Measurements from ENCODE around the gene TCF23.

The TCF23 gene

GRCh38 chr2:27201675-27202074, 52.9 kb downstream of the TCF23 start:
- DNase-seq (ENCODE audit: extremely low read depth, low read depth) = no peak
- TF ChIP-seq CTCF (IDR thresholded peaks at IDR 0.05; ENCODE audit: low read depth, low read length) = no peak

- no peak for TF ChIP-seq CTCF (IDR thresholded peaks at IDR 0.05; ENCODE audit: low read depth, low read length)
- DNase-seq (ENCODE audit: extremely low read depth, low read depth) = no peak
Observed at GRCh38 chr2:27202854-27203253, 54.0 kb downstream of the TCF23 start.

GRCh38 chr2:27203741-27204140, 54.9 kb downstream of the TCF23 start:
- DNase-seq (ENCODE audit: extremely low read depth, low read depth) = no peak
- no peak for TF ChIP-seq CTCF (IDR thresholded peaks at IDR 0.05; ENCODE audit: low read depth, low read length)

- DNase-seq (ENCODE audit: extremely low read depth, low read depth) = no peak
- no peak for TF ChIP-seq CTCF (IDR thresholded peaks at IDR 0.05; ENCODE audit: low read depth, low read length)
Observed at GRCh38 chr2:27204566-27204965, 55.8 kb downstream of the TCF23 start.

GRCh38 chr2:27205206-27205605, 56.4 kb downstream of the TCF23 start:
- no peak for DNase-seq (ENCODE audit: extremely low read depth, low read depth)
- no peak for TF ChIP-seq CTCF (IDR thresholded peaks at IDR 0.05; ENCODE audit: low read depth, low read length)

GRCh38 chr2:27206346-27206745, 57.5 kb downstream of the TCF23 start:
- DNase-seq (ENCODE audit: extremely low read depth, low read depth) = no peak
- TF ChIP-seq CTCF (IDR thresholded peaks at IDR 0.05; ENCODE audit: low read depth, low read length) = no peak
